ENCODE results near the gene ORM1.

GRCh38 chr9:114341991-114342390 is 19.1 kb downstream of the ORM1 start:
- TF ChIP-seq, protein P1, sequence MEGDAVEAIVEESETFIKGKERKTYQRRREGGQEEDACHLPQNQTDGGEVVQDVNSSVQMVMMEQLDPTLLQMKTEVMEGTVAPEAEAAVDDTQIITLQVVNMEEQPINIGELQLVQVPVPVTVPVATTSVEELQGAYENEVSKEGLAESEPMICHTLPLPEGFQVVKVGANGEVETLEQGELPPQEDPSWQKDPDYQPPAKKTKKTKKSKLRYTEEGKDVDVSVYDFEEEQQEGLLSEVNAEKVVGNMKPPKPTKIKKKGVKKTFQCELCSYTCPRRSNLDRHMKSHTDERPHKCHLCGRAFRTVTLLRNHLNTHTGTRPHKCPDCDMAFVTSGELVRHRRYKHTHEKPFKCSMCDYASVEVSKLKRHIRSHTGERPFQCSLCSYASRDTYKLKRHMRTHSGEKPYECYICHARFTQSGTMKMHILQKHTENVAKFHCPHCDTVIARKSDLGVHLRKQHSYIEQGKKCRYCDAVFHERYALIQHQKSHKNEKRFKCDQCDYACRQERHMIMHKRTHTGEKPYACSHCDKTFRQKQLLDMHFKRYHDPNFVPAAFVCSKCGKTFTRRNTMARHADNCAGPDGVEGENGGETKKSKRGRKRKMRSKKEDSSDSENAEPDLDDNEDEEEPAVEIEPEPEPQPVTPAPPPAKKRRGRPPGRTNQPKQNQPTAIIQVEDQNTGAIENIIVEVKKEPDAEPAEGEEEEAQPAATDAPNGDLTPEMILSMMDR (conservative IDR thresholded peaks at IDR 0.05) = no peak
- TF ChIP-seq EZH2 (IDR thresholded peaks at IDR 0.05; ENCODE audit: low read depth) = no peak

Data from PC-9 (cell line).